ENCODE measurements around the gene HSD17B12.

Gene HSD17B12

DNA sequence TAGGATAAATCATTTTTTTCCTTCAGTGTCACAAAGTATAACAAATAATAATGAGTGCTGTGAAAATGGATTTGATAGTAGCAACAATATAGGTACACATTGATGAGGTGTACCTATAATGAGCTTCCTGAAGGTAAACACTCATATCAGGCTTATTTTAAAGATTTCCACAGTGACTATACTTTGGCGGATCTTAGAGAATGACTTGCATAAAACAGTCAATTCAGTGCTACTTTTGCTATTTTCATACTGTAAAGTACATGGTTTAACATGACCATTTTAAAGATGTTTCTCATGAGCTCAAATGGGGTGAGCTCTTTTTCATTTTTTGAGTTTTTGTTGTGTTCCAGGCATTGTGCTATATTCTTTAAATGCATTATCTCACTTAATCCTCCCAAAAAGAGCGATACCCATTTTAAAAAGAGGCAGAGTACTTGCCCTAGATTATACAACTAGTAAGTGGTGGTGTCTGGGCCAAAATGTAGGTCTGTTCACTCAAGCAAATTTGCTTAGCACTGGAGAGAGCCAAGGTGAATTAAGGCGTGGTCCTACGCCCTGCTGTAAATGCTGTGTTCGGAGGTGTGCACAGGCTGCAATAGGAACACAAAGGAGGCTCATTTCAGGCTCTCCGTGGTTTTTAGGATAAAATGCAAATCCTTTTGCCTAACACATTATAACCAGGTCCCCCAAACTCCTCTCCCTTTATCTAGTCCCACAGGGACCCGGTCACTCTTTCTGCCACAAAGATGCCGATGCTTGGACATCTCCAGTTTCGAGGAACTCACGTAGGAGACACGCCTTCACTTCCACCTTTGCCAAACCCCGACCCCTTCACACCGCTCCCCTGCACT lies 199.5 kb downstream of the HSD17B12 start:
- no peak overlapping the region for H2AK5ac ChIP-seq (ENCODE audit: low read length)
- peak overlapping the region; percentile 97 for H4K8ac ChIP-seq (ENCODE audit: low read depth, low read length)
- H3K4me3 ChIP-seq (ENCODE audit: low read depth, low read length) = peak overlapping the region; percentile 75
- H3K79me2 ChIP-seq (ENCODE audit: control insufficient read depth, insufficient read depth, low read length, poor library complexity) = no peaks in the 10 kb centered on the region
- H3K36me3 ChIP-seq (ENCODE audit: control insufficient read depth in 1 of 2, insufficient read depth in 2 of 2, low read length in 2 of 2) = no peaks in the 10 kb centered on the region
- no peak overlapping the region for H4K91ac ChIP-seq (ENCODE audit: low read depth, low read length)
- H3K4ac ChIP-seq (ENCODE audit: low read depth, low read length) = no peak overlapping the region
- no CpG with 5 or more reads among the region's 13 CpGs for WGBS (ENCODE audit: extremely low coverage, insufficient coverage, insufficient read length)
- H3K18ac ChIP-seq (ENCODE audit: low read length) = no peak overlapping the region
- no peak overlapping the region for H3K9ac ChIP-seq (ENCODE audit: low read length)
- H4K12ac ChIP-seq (ENCODE audit: low read depth, low read length) = peak overlapping the region; percentile 93
- H3K23ac ChIP-seq (ENCODE audit: low read length) = no peak overlapping the region
- no peaks in the 10 kb centered on the region for H3K27me3 ChIP-seq (ENCODE audit: insufficient read depth, low read length)
- H2BK12ac ChIP-seq (ENCODE audit: low read length) = no peak overlapping the region
- no peak overlapping the region for H2BK5ac ChIP-seq (ENCODE audit: low read depth, low read length, poor library complexity)
- no peak for DNase-seq
- H3K9me3 ChIP-seq (ENCODE audit: insufficient read depth, low read depth, low read length) = no peaks in the 10 kb centered on the region
- H3K14ac ChIP-seq (ENCODE audit: low read length) = peak overlapping the region; percentile 58
- peak overlapping the region; percentile 76 for H3K4me2 ChIP-seq (ENCODE audit: low read length)
- no peak overlapping the region for H2BK120ac ChIP-seq (ENCODE audit: insufficient read depth, low read length, poor library complexity)
- no peak overlapping the region for H3K27ac ChIP-seq (ENCODE audit: low read depth, low read length)
- peaks cover 0 to 3% of the 10 kb centered on the region in 2 experiments for H3K4me1 ChIP-seq (ENCODE audit: control insufficient read depth in 1 of 2, insufficient read depth in 2 of 2, low read length in 2 of 2)
- no peaks in the 10 kb centered on the region for H3K79me1 ChIP-seq (ENCODE audit: low read length)
- H2AFZ ChIP-seq (ENCODE audit: insufficient read depth, low read length, poor library complexity) = peak overlapping the region; percentile 92

- H3K9ac ChIP-seq (ENCODE audit: low read length) = peak within 1 kb of the TSS; percentile 14
- H3K79me2 ChIP-seq (ENCODE audit: control insufficient read depth, insufficient read depth, low read length, poor library complexity) = no peaks in the 10 kb centered on the region
- H3K27me3 ChIP-seq (ENCODE audit: insufficient read depth, low read length) = no peaks in the 10 kb centered on the region
- H3K4me1 ChIP-seq (ENCODE audit: control insufficient read depth in 1 of 2, insufficient read depth in 2 of 2, low read length in 2 of 2) = peaks cover 0 to 3% of the 10 kb centered on the region in 2 experiments
- no peaks in the 10 kb centered on the region for H3K9me3 ChIP-seq (ENCODE audit: insufficient read depth, low read depth, low read length)
- no peak within 1 kb of the TSS for H2BK120ac ChIP-seq (ENCODE audit: insufficient read depth, low read length, poor library complexity)
- no peak within 1 kb of the TSS for H2BK5ac ChIP-seq (ENCODE audit: low read depth, low read length, poor library complexity)
- no peak within 1 kb of the TSS for H2BK12ac ChIP-seq (ENCODE audit: low read length)
- peak within 1 kb of the TSS; percentile 58 for H3K14ac ChIP-seq (ENCODE audit: low read length)
- peak; percentile 55 to 87 for DNase-seq
- H3K36me3 ChIP-seq (ENCODE audit: control insufficient read depth in 1 of 2, insufficient read depth in 2 of 2, low read length in 2 of 2) = no peaks in the 10 kb centered on the region
- no peak within 1 kb of the TSS for H3K4ac ChIP-seq (ENCODE audit: low read depth, low read length)
- H3K18ac ChIP-seq (ENCODE audit: low read length) = no peak within 1 kb of the TSS
- H3K23ac ChIP-seq (ENCODE audit: low read length) = no peak within 1 kb of the TSS
- peak within 1 kb of the TSS; percentile 76 for H3K4me2 ChIP-seq (ENCODE audit: low read length)
- H3K79me1 ChIP-seq (ENCODE audit: low read length) = no peaks in the 10 kb centered on the region
- H3K27ac ChIP-seq (ENCODE audit: low read depth, low read length) = no peak within 1 kb of the TSS
- peak within 1 kb of the TSS; percentile 97 for H4K8ac ChIP-seq (ENCODE audit: low read depth, low read length)
- no CpG with 5 or more reads among the region's 36 CpGs for WGBS (ENCODE audit: extremely low coverage, insufficient coverage, insufficient read length)
- peak within 1 kb of the TSS; percentile 75 for H3K4me3 ChIP-seq (ENCODE audit: low read depth, low read length)
- H2AK5ac ChIP-seq (ENCODE audit: low read length) = no peak within 1 kb of the TSS
- H4K91ac ChIP-seq (ENCODE audit: low read depth, low read length) = peak within 1 kb of the TSS; percentile 26
- peak within 1 kb of the TSS; percentile 93 for H4K12ac ChIP-seq (ENCODE audit: low read depth, low read length)
- peak within 1 kb of the TSS; percentile 92 for H2AFZ ChIP-seq (ENCODE audit: insufficient read depth, low read length, poor library complexity)
These were observed 200.2 kb downstream of the HSD17B12 start, which contains the start of gene ALKBH3 for GRCh38 chr11:43880640-43881159. Gene ALKBH3, plus strand, starts transcription at chr11:43880831. Its CDS starts 1,822 bp downstream, at chr11:43882653.

GRCh38 chr11:43892851-43893250 lies 212.3 kb downstream of the HSD17B12 start:
- no peak overlapping the region for H2AFZ ChIP-seq (ENCODE audit: insufficient read depth, low read length, poor library complexity)
- no peaks in the 10 kb centered on the region for H3K27me3 ChIP-seq (ENCODE audit: insufficient read depth, low read length)
- no peak for DNase-seq
- H3K79me2 ChIP-seq (ENCODE audit: control insufficient read depth, insufficient read depth, low read length, poor library complexity) = no peaks in the 10 kb centered on the region
- H3K36me3 ChIP-seq (ENCODE audit: control insufficient read depth in 1 of 2, insufficient read depth in 2 of 2, low read length in 2 of 2) = peaks cover 1 to 4% of the 10 kb centered on the region in 2 experiments
- no peak overlapping the region for H4K8ac ChIP-seq (ENCODE audit: low read depth, low read length)
- H2BK120ac ChIP-seq (ENCODE audit: insufficient read depth, low read length, poor library complexity) = no peak overlapping the region
- H3K4me3 ChIP-seq (ENCODE audit: low read depth, low read length) = no peak overlapping the region
- H4K91ac ChIP-seq (ENCODE audit: low read depth, low read length) = no peak overlapping the region
- H2BK12ac ChIP-seq (ENCODE audit: low read length) = no peak overlapping the region
- H3K4ac ChIP-seq (ENCODE audit: low read depth, low read length) = no peak overlapping the region
- no peaks in the 10 kb centered on the region for H3K4me1 ChIP-seq (ENCODE audit: control insufficient read depth in 1 of 2, insufficient read depth in 2 of 2, low read length in 2 of 2)
- no CpG with 5 or more reads among the region's 3 CpGs for WGBS (ENCODE audit: extremely low coverage, insufficient coverage, insufficient read length)
- no peak overlapping the region for H3K14ac ChIP-seq (ENCODE audit: low read length)
- no peak overlapping the region for H2BK5ac ChIP-seq (ENCODE audit: low read depth, low read length, poor library complexity)
- no peak overlapping the region for H3K4me2 ChIP-seq (ENCODE audit: low read length)
- H3K18ac ChIP-seq (ENCODE audit: low read length) = no peak overlapping the region
- H3K9ac ChIP-seq (ENCODE audit: low read length) = no peak overlapping the region
- H3K27ac ChIP-seq (ENCODE audit: low read depth, low read length) = no peak overlapping the region
- no peak overlapping the region for H4K12ac ChIP-seq (ENCODE audit: low read depth, low read length)
- no peaks in the 10 kb centered on the region for H3K79me1 ChIP-seq (ENCODE audit: low read length)
- H3K9me3 ChIP-seq (ENCODE audit: insufficient read depth, low read depth, low read length) = no peaks in the 10 kb centered on the region
- no peak overlapping the region for H2AK5ac ChIP-seq (ENCODE audit: low read length)
- H3K23ac ChIP-seq (ENCODE audit: low read length) = no peak overlapping the region

GRCh38 chr11:43894546-43894945 lies 214.0 kb downstream of the HSD17B12 start:
- no CpG with 5 or more reads among the region's 2 CpGs for WGBS (ENCODE audit: extremely low coverage, insufficient coverage, insufficient read length)

More at GRCh38 chr11:43894546-43894945, 214.0 kb downstream of the HSD17B12 start:
- Histone ChIP-seq H3K23ac (ENCODE audit: low read length) (no peak overlapping the region), H2BK12ac (ENCODE audit: low read length) (no peak overlapping the region), H4K8ac (ENCODE audit: low read depth, low read length) (no peak overlapping the region), H2BK120ac (ENCODE audit: insufficient read depth, low read length, poor library complexity) (no peak overlapping the region), H3K9ac (ENCODE audit: low read length) (no peak overlapping the region), H3K27me3 (ENCODE audit: insufficient read depth, low read length) (no peaks in the 10 kb centered on the region), H2AK5ac (ENCODE audit: low read length) (no peak overlapping the region), H3K4me2 (ENCODE audit: low read length) (no peak overlapping the region), H3K18ac (ENCODE audit: low read length) (no peak overlapping the region), H3K36me3 (ENCODE audit: control insufficient read depth in 1 of 2, insufficient read depth in 2 of 2, low read length in 2 of 2) (peaks cover 1 to 6% of the 10 kb centered on the region in 2 experiments), H4K12ac (ENCODE audit: low read depth, low read length) (no peak overlapping the region), H3K14ac (ENCODE audit: low read length) (no peak overlapping the region), H3K4me1 (ENCODE audit: control insufficient read depth in 1 of 2, insufficient read depth in 2 of 2, low read length in 2 of 2) (no peaks in the 10 kb centered on the region), H2AFZ (ENCODE audit: insufficient read depth, low read length, poor library complexity) (no peak overlapping the region), H4K91ac (ENCODE audit: low read depth, low read length) (no peak overlapping the region), H2BK5ac (ENCODE audit: low read depth, low read length, poor library complexity) (no peak overlapping the region), H3K4ac (ENCODE audit: low read depth, low read length) (no peak overlapping the region), H3K9me3 (ENCODE audit: insufficient read depth, low read depth, low read length) (peaks cover 4% of the 10 kb centered on the region), H3K4me3 (ENCODE audit: low read depth, low read length) (no peak overlapping the region), H3K79me2 (ENCODE audit: control insufficient read depth, insufficient read depth, low read length, poor library complexity) (no peaks in the 10 kb centered on the region), H3K27ac (ENCODE audit: low read depth, low read length) (no peak overlapping the region), H3K79me1 (ENCODE audit: low read length) (no peaks in the 10 kb centered on the region)
- peak in 1 of 2 donors; percentile 60 for DNase-seq

All from trophoblast cell (in vitro differentiated cells and primary cell).